Measurements from ENCODE around the gene CTSD. TPM values are rescaled to one million over a fixed set of nuclear protein-coding genes. Genes with fewer than 3 reads are reported as not detected.

Gene CTSD
- total RNA-seq, 1 donor, result 519 TPM

- Histone ChIP-seq H3K4me3 (ENCODE audit: insufficient read depth, low read length) (no peak overlapping the region), H2AFZ (ENCODE audit: low read length) (no peak overlapping the region), H3K4me2 (ENCODE audit: insufficient read depth, low read length) (no peak overlapping the region), H3K27ac (ENCODE audit: low read depth, low read length) (no peak overlapping the region), H3K4me1 (ENCODE audit: insufficient read depth, low read length) (peaks cover 23% of the 10 kb centered on the region), H3K36me3 (ENCODE audit: insufficient read depth, low read length) (peaks cover 53% of the 10 kb centered on the region), H3K79me2 (ENCODE audit: insufficient read depth, low read length) (peaks cover 47% of the 10 kb centered on the region), H4K20me1 (ENCODE audit: insufficient read depth, low read length) (peaks cover 33% of the 10 kb centered on the region), H3K27me3 (ENCODE audit: insufficient read depth, low read length) (no peaks in the 10 kb centered on the region), H3K9me3 (ENCODE audit: low read depth, low read length) (no peaks in the 10 kb centered on the region)
- no peak for TF ChIP-seq CTCF (IDR thresholded peaks at IDR 0.05; ENCODE audit: extremely low read depth, low read depth, low read length)
- DNase-seq (ENCODE audit: insufficient read length, low spot score, missing footprints), result peak; percentile 76
Measured at GRCh38 chr11:1756791-1757771, 6.6 kb downstream of the CTSD start.

DNA sequence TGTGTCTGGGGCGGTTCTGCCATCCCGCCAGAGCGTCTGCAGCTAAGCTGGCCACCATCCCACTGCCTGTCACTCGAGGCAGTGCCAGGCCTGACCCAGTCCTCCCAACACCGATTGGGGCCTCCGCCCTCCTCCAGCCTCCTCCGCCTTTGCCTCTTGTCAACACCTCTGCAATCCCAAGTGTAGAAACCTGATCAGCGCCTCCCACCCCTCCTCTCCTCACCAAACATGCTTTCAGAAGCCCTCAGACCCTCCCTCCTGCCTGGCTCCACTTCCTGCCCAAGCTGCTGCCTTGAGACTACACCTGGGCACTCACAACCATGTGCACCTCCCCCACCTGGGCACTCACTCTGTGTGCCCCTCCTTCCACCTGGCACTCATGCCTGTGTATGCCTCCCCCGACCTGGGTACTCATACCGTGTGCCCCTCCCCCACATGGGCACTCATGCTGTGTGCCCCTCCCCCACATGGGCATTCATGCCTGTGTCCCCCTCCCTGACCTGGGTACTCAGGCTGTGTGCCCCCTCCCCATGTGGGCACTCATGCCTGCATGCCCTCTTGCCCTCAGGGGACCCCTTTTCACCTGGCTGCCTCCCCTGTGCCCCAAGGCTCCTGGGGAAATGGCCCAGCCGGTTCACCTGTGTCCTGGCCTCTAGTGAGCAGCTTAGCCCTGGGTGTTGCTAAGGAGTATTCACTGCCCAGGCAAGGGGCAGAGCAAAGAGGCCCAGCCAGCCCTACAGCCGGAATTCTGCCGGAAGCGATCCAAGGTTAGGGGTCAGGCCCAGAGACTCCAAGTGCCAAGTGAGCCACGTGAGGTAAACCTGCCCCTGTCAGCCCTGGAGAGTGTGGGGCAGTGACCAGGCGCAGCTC lies 7.8 kb downstream of the CTSD start:
- Histone ChIP-seq H2AFZ (ENCODE audit: low read length) (no peak overlapping the region), H3K4me2 (ENCODE audit: insufficient read depth, low read length) (no peak overlapping the region), H3K36me3 (ENCODE audit: insufficient read depth, low read length) (peaks cover 47% of the 10 kb centered on the region), H3K27me3 (ENCODE audit: insufficient read depth, low read length) (no peaks in the 10 kb centered on the region), H3K79me2 (ENCODE audit: insufficient read depth, low read length) (peaks cover 35% of the 10 kb centered on the region), H3K27ac (ENCODE audit: low read depth, low read length) (no peak overlapping the region), H3K4me3 (ENCODE audit: insufficient read depth, low read length) (no peak overlapping the region), H3K4me1 (ENCODE audit: insufficient read depth, low read length) (peaks cover 26% of the 10 kb centered on the region), H4K20me1 (ENCODE audit: insufficient read depth, low read length) (peaks cover 27% of the 10 kb centered on the region), H3K9me3 (ENCODE audit: low read depth, low read length) (no peaks in the 10 kb centered on the region)
- peak; percentile 89 for DNase-seq (ENCODE audit: insufficient read length, low spot score, missing footprints)
- TF ChIP-seq CTCF (IDR thresholded peaks at IDR 0.05; ENCODE audit: extremely low read depth, low read depth, low read length), result no peak

DNA sequence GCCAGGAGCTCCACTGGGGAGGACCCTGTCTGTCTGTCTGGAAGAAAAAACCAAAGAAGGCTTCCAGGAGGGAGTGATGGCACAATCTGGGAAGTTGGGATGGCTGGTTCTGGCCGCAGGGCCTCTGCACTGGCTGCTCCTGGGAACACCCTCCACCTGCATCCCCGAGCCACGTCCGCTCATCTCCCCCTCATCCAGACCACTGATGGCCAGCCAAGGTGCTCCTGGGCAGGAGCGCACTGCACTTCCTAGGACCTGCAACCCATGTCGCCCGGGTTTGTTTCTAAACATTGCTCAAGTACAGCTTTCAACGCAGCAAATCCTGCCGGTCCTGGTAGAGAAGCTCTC lies 8.4 kb downstream of the CTSD start:
- no peak overlapping the region for H3K4me2 ChIP-seq (ENCODE audit: insufficient read depth, low read length)
- no peaks in the 10 kb centered on the region for H3K27me3 ChIP-seq (ENCODE audit: insufficient read depth, low read length)
- DNase-seq (ENCODE audit: insufficient read length, low spot score, missing footprints), result no peak
- peaks cover 27% of the 10 kb centered on the region for H4K20me1 ChIP-seq (ENCODE audit: insufficient read depth, low read length)
- no peak overlapping the region for H2AFZ ChIP-seq (ENCODE audit: low read length)
- no peak overlapping the region for H3K4me3 ChIP-seq (ENCODE audit: insufficient read depth, low read length)
- H3K4me1 ChIP-seq (ENCODE audit: insufficient read depth, low read length), result peaks cover 26% of the 10 kb centered on the region
- no peaks in the 10 kb centered on the region for H3K9me3 ChIP-seq (ENCODE audit: low read depth, low read length)
- no peak overlapping the region for H3K27ac ChIP-seq (ENCODE audit: low read depth, low read length)
- peaks cover 29% of the 10 kb centered on the region for H3K79me2 ChIP-seq (ENCODE audit: insufficient read depth, low read length)
- H3K36me3 ChIP-seq (ENCODE audit: insufficient read depth, low read length), result peaks cover 43% of the 10 kb centered on the region
- TF ChIP-seq CTCF (IDR thresholded peaks at IDR 0.05; ENCODE audit: extremely low read depth, low read depth, low read length), result no peak
